C4-2B (cell line): ENCODE results near the gene DNASE1L1.

ENCODE experiments used
- H3K27ac ChIP-seq: fragments of 450-650 bp; 2 replicates; pipeline ENCODE4 v1.5.1; 2017
- CTCF ChIP-seq: fragments of 450-650 bp; conservative IDR thresholded peaks from 2 replicates; pipeline ENCODE4 v1.5.1; 2017; ENCODE audit warnings: mild to moderate bottlenecking
- ZFX ChIP-seq: fragments of 450-650 bp; IDR thresholded peaks from 2 replicates; pipeline ENCODE4 v1.6.1; 2017

Gene DNASE1L1

DNA sequence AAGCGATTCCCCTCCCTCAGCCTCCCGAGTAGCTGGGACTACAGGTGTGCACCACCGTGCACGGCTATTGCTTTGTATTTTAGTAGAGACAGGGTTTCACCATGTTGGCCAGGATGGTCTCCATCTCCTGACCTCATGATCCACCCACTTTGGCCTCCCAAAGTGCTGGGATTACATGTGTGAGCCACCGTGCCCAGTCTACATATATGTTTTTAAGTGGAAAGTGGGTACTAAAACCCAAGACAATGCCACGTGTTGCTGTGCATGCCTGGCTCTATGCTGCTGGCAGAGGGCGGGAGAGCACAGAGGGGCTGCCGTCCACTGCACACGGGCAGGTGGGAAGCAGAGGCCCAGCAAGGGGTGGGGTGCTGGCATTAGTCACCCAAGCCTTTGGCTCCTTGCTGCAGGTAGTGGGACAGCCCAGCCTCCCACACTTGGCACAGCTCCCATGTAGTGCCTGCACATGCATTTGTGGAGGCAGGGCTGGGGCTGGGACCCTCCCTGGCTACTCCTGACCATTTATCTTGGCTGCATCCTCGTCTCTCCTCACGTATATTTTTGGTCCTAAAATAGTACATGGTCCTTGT, 26.5 kb downstream of the DNASE1L1 start:
- no peak for TF ChIP-seq CTCF
- H3K27ac ChIP-seq = no peak overlapping the region

DNA sequence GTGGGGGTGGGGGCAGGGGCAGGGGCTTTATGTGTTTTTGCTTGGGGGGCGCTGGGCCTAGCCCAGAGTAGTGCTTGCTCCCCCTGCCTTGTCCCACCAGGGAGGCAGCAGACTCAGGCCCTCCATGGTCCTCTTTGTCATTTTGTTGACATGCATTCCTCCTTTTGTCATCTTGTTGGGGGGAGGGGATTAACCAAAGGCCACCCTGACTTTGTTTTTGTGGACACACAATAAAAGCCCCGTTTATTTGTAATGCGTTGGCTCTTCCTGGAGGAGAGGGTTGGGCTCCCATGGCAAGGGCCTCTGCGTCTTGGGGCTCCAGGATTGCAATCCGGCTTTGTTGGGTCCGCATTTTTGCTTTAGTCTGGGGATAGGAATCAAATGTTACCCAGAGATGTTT, 27.8 kb downstream of the DNASE1L1 start:
- no peak overlapping the region for H3K27ac ChIP-seq

DNA sequence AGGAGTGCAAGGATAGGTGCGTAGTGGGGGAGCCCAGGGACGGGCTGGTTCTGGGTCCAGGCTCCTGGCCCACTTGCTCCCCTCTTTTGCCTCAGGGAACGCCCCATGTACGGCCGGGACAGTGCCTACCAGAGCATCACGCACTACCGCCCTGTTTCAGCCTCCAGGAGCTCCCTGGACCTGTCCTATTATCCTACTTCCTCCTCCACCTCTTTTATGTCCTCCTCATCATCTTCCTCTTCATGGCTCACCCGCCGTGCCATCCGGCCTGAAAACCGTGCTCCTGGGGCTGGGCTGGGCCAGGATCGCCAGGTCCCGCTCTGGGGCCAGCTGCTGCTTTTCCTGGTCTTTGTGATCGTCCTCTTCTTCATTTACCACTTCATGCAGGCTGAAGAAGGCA, 28.3 kb downstream of the DNASE1L1 start:
- H3K27ac ChIP-seq = peak overlapping the region; percentile 92
- TF ChIP-seq ZFX (no peak), CTCF (no peak)

More for the DNA sequence above, 27.8 kb downstream of the DNASE1L1 start:
- TF ChIP-seq CTCF (no peak), ZFX (no peak)

GRCh38 chrX:154380153-154380552, 28.9 kb downstream of the DNASE1L1 start:
- TF ChIP-seq CTCF = no peak
- no peak for TF ChIP-seq ZFX
- H3K27ac ChIP-seq = peak overlapping the region; percentile 92

GRCh38 chrX:154379569-154379951, 29.5 kb downstream of the DNASE1L1 start:
- TF ChIP-seq CTCF = no peak
- no peak for TF ChIP-seq ZFX

DNA sequence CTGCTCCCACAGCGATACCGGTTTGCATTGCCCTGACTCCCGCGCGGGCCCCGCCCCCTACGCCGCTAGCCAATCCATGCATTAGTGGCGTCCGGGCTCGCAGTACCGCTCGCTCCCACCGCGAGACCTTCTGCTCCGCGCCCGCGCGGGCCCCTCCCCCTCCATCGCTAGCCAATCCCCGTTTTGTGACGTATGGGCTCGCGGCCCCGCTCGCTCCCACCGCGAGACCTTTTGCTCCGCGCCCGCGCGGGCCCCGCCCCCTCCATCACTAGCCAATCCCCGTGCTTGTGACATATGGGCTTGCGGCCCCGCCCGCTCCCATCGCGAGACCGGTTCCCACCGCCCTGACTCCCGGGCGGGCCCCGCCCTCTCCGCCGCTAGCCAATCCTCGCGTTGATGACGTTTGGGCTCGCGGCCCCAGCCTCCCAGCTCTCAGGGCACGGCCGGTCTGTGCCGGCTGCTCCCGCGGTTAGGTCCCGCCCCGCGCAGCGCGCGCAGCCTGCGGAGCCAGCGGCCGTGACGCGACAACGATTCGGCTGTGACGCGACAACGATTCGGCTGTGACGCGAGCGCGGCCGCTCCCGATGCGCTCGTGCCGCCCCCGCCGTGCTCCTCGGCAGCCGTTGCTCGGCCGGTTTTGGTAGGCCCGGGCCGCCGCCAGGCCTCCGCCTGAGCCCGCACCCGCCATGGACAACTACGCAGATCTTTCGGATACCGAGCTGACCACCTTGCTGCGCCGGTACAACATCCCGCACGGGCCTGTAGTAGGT, 30.1 kb downstream of the DNASE1L1 start, which contains the start of gene EMD:
Gene EMD (plus strand): TSS at position 497 of the 770 bp plus-strand sequence. CDS start 190 bp downstream, at position 687.
- no peak for TF ChIP-seq CTCF
- peak; percentile 73 for TF ChIP-seq ZFX
- peak within 1 kb of the TSS; percentile 92 for H3K27ac ChIP-seq

More at GRCh38 chrX:154379569-154379951, 29.5 kb downstream of the DNASE1L1 start:
- H3K27ac ChIP-seq = peak overlapping the region; percentile 92

DNA sequence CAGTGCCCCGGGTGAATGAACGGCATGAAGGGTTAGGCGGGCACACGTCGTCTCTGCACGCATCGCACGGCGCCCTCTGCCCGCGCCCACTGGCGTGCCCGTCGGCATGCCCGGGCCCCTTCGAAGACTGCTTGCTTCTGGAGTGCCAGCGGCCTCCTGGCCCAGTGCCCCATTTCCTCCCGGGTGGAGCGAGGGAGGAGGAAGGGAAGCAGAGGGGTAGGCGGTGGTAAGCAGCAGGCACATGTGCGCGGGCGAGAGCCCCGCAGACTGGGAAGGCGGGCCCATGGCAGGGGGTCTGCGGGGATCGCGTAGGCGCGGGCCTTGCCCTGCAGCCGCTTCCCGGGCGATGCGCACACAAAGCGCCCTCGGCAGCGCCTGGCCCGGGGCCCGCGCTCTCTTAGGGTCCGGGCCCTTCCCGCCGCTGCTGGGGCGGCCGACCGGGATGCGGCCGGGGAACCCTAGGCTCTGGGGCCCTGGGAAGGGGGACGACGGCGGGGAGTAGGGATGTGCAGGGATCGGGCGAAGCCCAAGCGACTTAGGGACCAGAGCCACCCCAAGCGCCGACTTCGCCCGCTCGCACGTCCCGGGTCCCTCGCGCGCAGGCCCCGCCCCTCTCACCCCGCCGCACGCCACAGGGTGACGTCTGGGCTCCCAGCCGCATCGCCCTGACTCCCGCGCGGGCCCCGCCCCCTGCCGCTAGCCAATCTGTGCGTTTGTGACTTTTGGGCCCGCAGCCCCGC, 30.8 kb downstream of the DNASE1L1 start:
- peak overlapping the region; percentile 92 for H3K27ac ChIP-seq
- TF ChIP-seq CTCF (no peak), ZFX (peak; percentile 45)
